D721Med (cell line): ENCODE measurements around the gene NOX5.

ENCODE experiments used
- DNase-seq: peaks from one replicate; pipeline ENCODE4 v3.0.0; 2011; ENCODE audit warnings: low spot score; ENCODE audit not compliant: insufficient read length
- FAIRE-seq: peaks from 2 replicates; lab custom pipeline; 2011; peaks lifted over from hg19 to GRCh38; lab: Jason Lieb, UNC
- CTCF ChIP-seq: IDR thresholded peaks from 2 replicates; pipeline ENCODE4 v1.5.1; 2012; ENCODE audit warnings: mild to moderate bottlenecking, control low read depth; ENCODE audit not compliant: insufficient read depth; ENCODE audit errors: missing control alignments

Gene NOX5

GRCh38 chr15:69056365-69056764 is 41.9 kb downstream of the NOX5 start:
- TF ChIP-seq CTCF = no peak
- no peak for DNase-seq
- no peak for FAIRE-seq

GRCh38 chr15:69058830-69059556 is 44.5 kb downstream of the NOX5 start:
- DNase-seq (peak; percentile 81), FAIRE-seq (peak; percentile 32)
- TF ChIP-seq CTCF = peak; percentile 99

- TF ChIP-seq CTCF = no peak
- FAIRE-seq (no peak), DNase-seq (no peak)
Measured at GRCh38 chr15:69059557-69059943, 45.1 kb downstream of the NOX5 start.

- no peak for FAIRE-seq
- no peak for DNase-seq
- no peak for TF ChIP-seq CTCF
Measured at GRCh38 chr15:69060041-69060481, 45.6 kb downstream of the NOX5 start.

GRCh38 chr15:69060744-69061143 is 46.2 kb downstream of the NOX5 start:
- no peak for TF ChIP-seq CTCF
- DNase-seq (no peak), FAIRE-seq (no peak)

- TF ChIP-seq CTCF = no peak
- DNase-seq = no peak
- no peak for FAIRE-seq
Measured at GRCh38 chr15:69061414-69061842, 46.9 kb downstream of the NOX5 start.

GRCh38 chr15:69064649-69065048 is 50.2 kb downstream of the NOX5 start:
- TF ChIP-seq CTCF = no peak
- no peak for DNase-seq
- no peak for FAIRE-seq
